NK-92 (cell line): ENCODE measurements around the gene TNFAIP8.
"Not testable (repeated sequence)": the region's sequence is repeated elsewhere in the genome, so short reads cannot be mapped to it uniquely, and the experiment has no call there.

Experiments
- DNase-seq: peaks from one replicate; lab custom pipeline; 2025; ENCODE audit not compliant: unreplicated experiment; lab: John Stamatoyannopoulos, UW

Gene TNFAIP8

GRCh38 chr5:119412279-119413227 is 56.7 kb downstream of the TNFAIP8 start:
- no peak for DNase-seq

DNA sequence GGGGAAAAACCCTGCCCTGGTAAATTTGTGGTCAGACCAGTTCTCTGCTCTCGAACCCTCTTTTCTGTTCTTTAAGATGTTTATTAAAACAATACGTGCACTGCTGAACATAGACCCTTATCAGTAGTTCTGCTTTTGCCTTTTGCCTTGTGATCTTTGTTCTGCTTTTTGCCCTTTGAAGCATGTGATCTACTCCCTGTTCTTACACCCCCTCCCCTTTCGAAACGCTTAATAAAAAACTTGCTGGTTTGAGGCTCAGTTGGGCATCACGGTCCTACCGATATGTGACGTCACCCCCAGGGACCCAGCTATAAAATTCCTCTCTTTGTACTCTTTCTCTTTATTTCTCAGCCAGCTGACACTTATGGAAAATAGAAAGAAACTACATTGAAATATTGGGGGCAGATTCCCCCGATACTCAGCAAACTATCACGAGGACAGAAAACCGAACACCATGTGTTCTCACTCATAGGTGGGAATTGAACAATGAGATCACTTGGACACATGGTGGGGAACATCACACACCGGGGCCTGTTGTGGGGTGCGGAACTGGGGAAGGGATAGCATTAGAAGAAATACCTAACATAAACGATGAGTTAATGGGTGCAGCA is 58.4 kb downstream of the TNFAIP8 start:
- not testable (repeated sequence) for DNase-seq

DNA sequence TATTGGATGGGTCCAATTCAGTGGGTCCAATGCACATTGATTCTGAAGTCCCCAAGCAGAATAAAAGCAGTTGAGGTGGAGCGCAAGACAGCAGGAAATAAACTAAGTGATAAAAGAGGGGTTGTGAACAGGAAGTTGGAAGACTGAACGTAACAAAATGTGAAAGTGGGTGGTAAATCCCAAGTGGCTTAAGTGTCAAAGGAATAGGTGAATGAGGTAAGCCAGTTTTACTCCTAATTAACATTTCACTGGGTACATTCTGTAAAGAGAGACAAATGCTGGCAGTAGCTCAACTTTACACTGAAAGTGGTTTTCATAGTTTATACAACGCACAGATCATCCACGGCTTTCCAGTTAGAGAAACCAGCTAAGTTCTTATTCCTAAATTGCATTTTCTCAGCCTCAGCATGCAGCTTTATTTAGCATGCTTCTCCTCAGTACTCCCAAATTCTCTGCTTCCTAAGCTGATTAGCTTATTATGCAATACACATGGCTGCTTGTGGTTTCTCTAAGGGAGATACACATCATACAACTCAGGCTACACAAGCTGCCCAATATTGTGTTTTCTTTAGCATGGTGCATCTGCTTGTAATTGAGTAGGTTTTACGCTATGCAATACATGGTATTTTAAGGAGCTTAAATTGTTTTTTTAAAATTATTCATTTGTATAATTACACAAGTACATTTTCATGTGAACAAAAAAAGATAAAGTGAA is 62.2 kb downstream of the TNFAIP8 start:
- no peak for DNase-seq

- no peak for DNase-seq
These were observed 62.8 kb downstream of the TNFAIP8 start for GRCh38 chr5:119418606-119419100.

- no peak for DNase-seq
These were observed 64.3 kb downstream of the TNFAIP8 start for GRCh38 chr5:119420169-119420568.

- DNase-seq = no peak
These were observed 70.2 kb downstream of the TNFAIP8 start for GRCh38 chr5:119426057-119426456.

GRCh38 chr5:119427060-119427459 is 71.2 kb downstream of the TNFAIP8 start:
- no peak for DNase-seq

DNA sequence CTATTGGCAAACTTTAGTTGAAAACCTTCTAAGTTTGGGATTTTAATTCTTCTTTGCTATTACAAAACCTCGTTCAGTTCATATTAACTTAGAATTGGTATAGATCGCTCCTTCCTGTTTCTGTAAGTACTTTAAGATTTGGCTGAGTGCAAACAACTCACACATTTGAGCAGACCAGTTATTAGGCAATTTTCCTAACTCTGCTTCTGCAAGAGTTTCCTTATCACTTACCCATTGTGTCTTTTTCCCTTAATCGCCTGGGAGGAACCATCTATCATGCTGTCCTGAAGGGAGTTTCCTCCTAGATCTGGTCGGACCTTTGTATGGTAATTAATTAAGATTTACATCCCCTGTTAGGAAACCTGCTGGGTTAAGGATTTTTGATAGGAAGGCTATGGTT is 71.8 kb downstream of the TNFAIP8 start:
- not testable (repeated sequence) for DNase-seq

DNA sequence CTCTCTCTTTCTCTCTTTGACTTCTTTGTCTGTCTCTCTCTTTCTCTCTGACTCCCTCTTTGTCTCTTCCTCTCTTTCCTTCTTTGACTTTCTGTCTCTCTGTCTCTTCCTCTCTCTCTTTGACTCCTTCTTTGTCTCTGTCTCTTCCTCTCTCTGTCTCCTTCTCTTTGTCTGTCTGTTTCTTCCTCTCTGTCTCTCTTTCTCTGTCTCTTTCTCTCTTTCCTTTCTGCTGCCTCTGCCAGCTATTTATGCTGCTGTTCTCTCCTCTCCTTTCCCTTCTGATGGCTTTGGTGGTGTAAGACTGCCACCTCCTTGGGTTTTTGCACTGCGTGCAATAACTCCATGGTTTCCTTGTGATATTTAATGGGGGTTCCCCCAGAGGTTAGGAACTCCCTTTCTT is 72.3 kb downstream of the TNFAIP8 start:
- not testable (repeated sequence) for DNase-seq

DNA sequence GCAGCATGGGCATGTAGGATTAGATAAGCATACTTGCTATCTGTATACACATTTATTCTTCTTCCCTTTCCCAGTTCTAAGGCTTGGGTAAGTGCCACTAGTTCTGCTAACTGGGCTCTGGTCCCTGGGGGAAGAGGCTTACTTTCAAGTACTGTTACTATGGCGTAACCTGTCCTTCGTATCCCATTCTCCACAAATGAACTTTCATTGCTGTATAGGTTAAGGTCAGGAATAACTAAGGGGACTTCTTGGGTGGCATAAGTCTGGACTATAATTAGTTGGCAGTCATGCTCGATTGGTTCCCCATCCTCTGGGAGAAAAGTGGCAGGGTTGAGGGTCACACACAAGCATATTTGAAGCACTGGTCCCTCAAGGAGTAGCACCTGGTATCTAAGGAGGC is 72.8 kb downstream of the TNFAIP8 start:
- DNase-seq = not testable (repeated sequence)

GRCh38 chr5:119432674-119433237 is 76.9 kb downstream of the TNFAIP8 start:
- not testable (repeated sequence) for DNase-seq

DNA sequence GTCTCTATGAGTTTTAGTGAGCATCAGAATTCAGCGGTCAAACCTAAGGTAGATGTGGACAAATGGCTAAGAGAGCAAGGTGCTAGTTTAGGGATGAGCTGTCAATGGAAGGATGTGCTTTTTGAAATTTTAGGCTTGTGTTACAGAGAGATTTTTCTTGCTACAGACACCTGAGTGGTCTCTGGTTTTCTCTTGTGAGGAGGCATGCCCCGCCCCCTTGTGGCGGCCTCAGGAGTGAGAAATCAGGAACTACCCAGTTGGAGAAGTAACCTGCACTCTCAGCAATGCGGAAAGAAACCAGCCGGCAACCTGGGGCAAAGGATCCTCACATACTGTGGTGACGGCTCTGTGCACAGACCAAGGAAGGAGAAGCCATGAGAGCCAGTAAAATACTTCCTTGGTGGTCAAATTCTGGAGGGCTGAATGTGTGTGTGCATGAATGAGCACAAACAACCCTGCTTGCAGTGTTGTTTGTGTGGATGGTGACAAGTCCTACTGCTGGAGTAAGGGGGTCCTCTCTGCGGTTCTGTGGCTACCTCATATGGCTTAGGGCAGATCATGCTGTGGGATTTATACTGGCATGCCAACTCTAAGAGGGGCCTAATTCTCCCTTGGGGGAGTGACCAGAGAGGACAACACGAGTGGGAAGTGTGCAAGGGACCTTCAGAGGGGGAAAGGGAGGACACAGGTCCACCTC is 79.8 kb downstream of the TNFAIP8 start:
- DNase-seq = no peak

DNA sequence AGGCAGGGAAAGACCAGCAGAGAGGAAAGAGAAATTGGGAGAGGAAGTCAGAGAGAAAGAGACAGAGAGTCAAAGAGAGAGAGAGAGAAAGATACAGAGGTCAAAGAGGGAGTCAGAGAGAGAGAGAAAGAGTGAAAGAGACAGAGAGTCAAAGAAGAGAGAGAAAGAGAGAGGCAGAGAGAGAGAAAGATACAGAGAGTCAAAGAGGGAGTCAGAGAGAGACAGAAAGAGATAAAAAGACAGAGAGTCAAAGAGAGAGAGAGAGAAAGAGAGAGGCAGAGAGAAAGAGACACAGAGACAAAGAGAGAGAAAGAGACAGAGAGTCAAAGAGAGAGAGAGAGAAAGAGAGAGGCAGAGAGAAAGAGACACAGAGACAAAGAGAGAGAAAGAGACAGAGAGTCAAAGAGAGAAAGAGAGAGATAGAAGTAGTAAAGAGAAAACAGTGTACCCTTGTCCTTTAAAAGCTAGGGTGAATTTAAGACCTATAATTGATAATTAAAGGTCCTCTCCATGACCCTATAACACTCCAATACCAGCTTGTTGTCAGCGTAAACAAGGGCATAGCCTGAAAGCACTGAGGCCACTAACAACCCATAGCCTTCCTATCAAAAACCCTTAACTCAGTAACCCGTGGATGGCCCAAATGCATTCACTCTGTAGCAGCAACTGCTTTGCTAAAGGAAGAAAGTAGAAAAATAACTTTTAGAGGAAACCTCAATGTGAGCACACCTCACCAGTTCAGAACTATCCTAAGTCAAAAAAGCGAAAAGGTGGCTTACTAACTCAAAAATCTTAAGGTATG is 82.2 kb downstream of the TNFAIP8 start:
- DNase-seq = not testable (repeated sequence)

- not testable (repeated sequence) for DNase-seq
These were observed 82.7 kb downstream of the TNFAIP8 start for GRCh38 chr5:119438587-119438917.

DNA sequence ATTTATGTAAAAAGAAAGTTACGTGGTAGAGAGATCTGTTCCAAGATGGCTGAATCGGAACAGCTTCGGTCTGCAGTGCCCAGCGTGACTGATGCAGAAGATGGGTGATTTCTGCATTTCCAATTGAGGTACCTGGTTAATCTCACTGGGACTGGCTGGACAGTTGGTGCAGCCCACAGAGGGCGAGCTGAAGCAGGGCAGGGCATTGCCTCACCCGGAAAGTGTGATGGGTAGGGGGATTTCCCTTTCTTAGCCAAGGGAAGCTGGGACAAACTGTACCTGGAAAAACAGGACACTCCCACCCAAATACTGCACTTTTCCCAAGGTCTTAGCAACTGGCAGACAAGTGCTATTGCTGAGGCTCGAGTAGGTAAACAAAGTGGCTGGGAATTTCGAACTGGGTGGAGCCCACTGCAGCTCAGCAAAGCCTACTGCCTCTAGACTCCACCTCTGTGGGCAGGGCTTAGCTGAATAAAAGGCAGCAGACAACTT is 83.4 kb downstream of the TNFAIP8 start:
- DNase-seq = no peak

GRCh38 chr5:119439632-119440031 is 83.8 kb downstream of the TNFAIP8 start:
- DNase-seq = not testable (repeated sequence)

- DNase-seq = not testable (repeated sequence)
These were observed 88.8 kb downstream of the TNFAIP8 start for GRCh38 chr5:119444643-119445042.

- DNase-seq = no peak
These were observed 89.7 kb downstream of the TNFAIP8 start for GRCh38 chr5:119445544-119445943.
